MM.1S (cell line): ENCODE results near the gene ZNF516.

Experiments used
- CTCF ChIP-seq: fragments of 300-600 bp; sonication (generic); IDR thresholded peaks from 2 replicates; pipeline ENCODE4 v1.5.1; 2016; ENCODE audit warnings: antibody characterized with exemption, low read length, mixed read lengths
- EZH2 ChIP-seq: fragments of 300-600 bp; sonication (generic); optimal IDR thresholded peaks from 2 replicates; pipeline ENCODE3; 2017; ENCODE audit warnings: low read depth, mild to moderate bottlenecking, antibody characterized with exemption, low read length, mixed read lengths

GRCh38 chr18:76499637-76500340 is 4.7 kb upstream of the ZNF516 start:
- TF ChIP-seq EZH2 = no peak
- TF ChIP-seq CTCF = no peak
